ENCODE results near the gene TTC21A. TPM values are rescaled to one million over a fixed set of nuclear protein-coding genes. Genes with fewer than 3 reads are reported as not detected.
A peak's percentile ranks its signal among the peaks of the same experiment; 100 is the strongest.

Gene TTC21A
- total RNA-seq, 4 donors from 2014 or later: 1.7 to 8.6 (median 3.9) TPM

- H3K27ac ChIP-seq (replicated peaks in 1 of 4): peak overlapping the region; percentile 17 to 53 (median 30)
- peaks cover 51 to 80% (median 55%) of the 10 kb centered on the region in 4 donors for H3K4me1 ChIP-seq
- no peak overlapping the region for H3K4me3 ChIP-seq
- DNase-seq (ENCODE audit: extremely low spot score): no peak
- no peaks in the 10 kb centered on the region for H3K27me3 ChIP-seq
- peaks cover 20 to 73% (median 56%) of the 10 kb centered on the region in 4 donors for H3K36me3 ChIP-seq
- intact Hi-C loops (cut with DNase I): no loop called here
- 52% methylated on average over 2 of the region's 2 CpGs for WGBS
- TF ChIP-seq CTCF (IDR thresholded peaks at IDR 0.05) (no peak), POLR2AphosphoS5 (IDR thresholded peaks at IDR 0.05) (no peak), EP300 (IDR thresholded peaks at IDR 0.05) (no peak), POLR2A (IDR thresholded peaks at IDR 0.05; ENCODE audit: low read depth) (no peak)
- no peaks in the 10 kb centered on the region for H3K9me3 ChIP-seq
Observed at GRCh38 chr3:39139442-39139841, 32.0 kb downstream of the TTC21A start.

GRCh38 chr3:39140341-39140971 is 33.0 kb downstream of the TTC21A start:
- H3K36me3 ChIP-seq: peaks cover 26 to 83% (median 63%) of the 10 kb centered on the region in 4 donors
- no peaks in the 10 kb centered on the region for H3K27me3 ChIP-seq
- DNase-seq (ENCODE audit: extremely low spot score): no peak
- peaks cover 53 to 70% (median 62%) of the 10 kb centered on the region in 4 donors for H3K4me1 ChIP-seq
- H3K9me3 ChIP-seq: no peaks in the 10 kb centered on the region
- 100% methylated on average over 2 of the region's 2 CpGs for WGBS
- no peak overlapping the region for H3K4me3 ChIP-seq
- intact Hi-C loops (cut with DNase I): no loop called here
- TF ChIP-seq EP300 (IDR thresholded peaks at IDR 0.05) (no peak), POLR2AphosphoS5 (IDR thresholded peaks at IDR 0.05) (no peak), CTCF (IDR thresholded peaks at IDR 0.05) (no peak), POLR2A (IDR thresholded peaks at IDR 0.05; ENCODE audit: low read depth) (no peak)
- H3K27ac ChIP-seq (replicated peaks in 1 of 4): peak overlapping the region; percentile 40 to 66 (median 58)

- Histone ChIP-seq H3K27me3 (no peaks in the 10 kb centered on the region), H3K4me3 (no peak overlapping the region), H3K36me3 (peaks cover 34 to 92% (median 73%) of the 10 kb centered on the region in 4 donors), H3K4me1 (peaks cover 60 to 75% (median 70%) of the 10 kb centered on the region in 4 donors), H3K9me3 (no peaks in the 10 kb centered on the region), H3K27ac (replicated peaks in 1 of 4) (peak overlapping the region; percentile 40 to 66 (median 58))
- intact Hi-C loops (cut with DNase I): no loop called here
- WGBS: 27% methylated on average over 3 of the region's 4 CpGs
- DNase-seq (ENCODE audit: extremely low spot score): no peak
- TF ChIP-seq EP300 (IDR thresholded peaks at IDR 0.05) (no peak), POLR2A (IDR thresholded peaks at IDR 0.05; ENCODE audit: low read depth) (no peak), CTCF (IDR thresholded peaks at IDR 0.05) (no peak), POLR2AphosphoS5 (IDR thresholded peaks at IDR 0.05) (peak in 1 of 2 donors; percentile 44)
Observed at GRCh38 chr3:39141171-39141995, 33.9 kb downstream of the TTC21A start.

GRCh38 chr3:39142067-39142466 is 34.6 kb downstream of the TTC21A start:
- Histone ChIP-seq H3K27me3 (no peaks in the 10 kb centered on the region), H3K4me3 (no peak overlapping the region), H3K4me1 (peaks cover 67 to 79% (median 76%) of the 10 kb centered on the region in 4 donors), H3K9me3 (no peaks in the 10 kb centered on the region), H3K27ac (replicated peaks in 1 of 4) (peak overlapping the region; percentile 40 to 66 (median 58)), H3K36me3 (peaks cover 35 to 89% (median 69%) of the 10 kb centered on the region in 4 donors)
- WGBS: 77% methylated on average over 5 of the region's 5 CpGs
- no peak for TF ChIP-seq POLR2A (IDR thresholded peaks at IDR 0.05; ENCODE audit: low read depth)
- peak in 1 of 2 donors; percentile 30 for TF ChIP-seq POLR2AphosphoS5 (IDR thresholded peaks at IDR 0.05)
- no peak for DNase-seq (ENCODE audit: extremely low spot score)
- intact Hi-C loops (cut with DNase I): no loop called here
